H1 (cell line): ENCODE data around the gene NAPA. TPM values are rescaled to one million over a fixed set of nuclear protein-coding genes. Genes with fewer than 3 reads are reported as not detected.

Source experiments
- BACH1 ChIP-seq: IDR thresholded peaks from 2 replicates; pipeline ENCODE4 v1.6.1; 2012; ENCODE audit warnings: low read length, improper control_type of control experiment
- CEBPB ChIP-seq: IDR thresholded peaks from 2 replicates; pipeline ENCODE4 v1.6.1; 2012; ENCODE audit warnings: low read depth, low read length
- CHD2 ChIP-seq: IDR thresholded peaks from 2 replicates; pipeline ENCODE4 v1.6.1; 2012; ENCODE audit warnings: low read length, improper control_type of control experiment
- EZH2 ChIP-seq: fragments of 200-600 bp; sonication (generic); IDR thresholded peaks from 2 replicates; pipeline ENCODE4 v1.7.1; 2012; ENCODE audit warnings: low read depth, mild to moderate bottlenecking, moderate library complexity, low read length, inconsistent platforms; ENCODE audit not compliant: severe bottlenecking
- KDM4A ChIP-seq: IDR thresholded peaks from one replicate; pipeline ENCODE4 v1.7.1; 2012; ENCODE audit warnings: low read depth, mild to moderate bottlenecking, moderate library complexity, low read length, inconsistent platforms; ENCODE audit not compliant: severe bottlenecking
- POLR2AphosphoS5 ChIP-seq: IDR thresholded peaks from 2 replicates; pipeline ENCODE4 v1.6.1; 2011; ENCODE audit warnings: low read depth, low read length
- RAD21 ChIP-seq, 2 experiments: IDR thresholded peaks in 1 of 2; conservative IDR thresholded peaks in 1 of 2; 2 replicates each; pipeline ENCODE4 v1.6.1; 2011; ENCODE audit warnings: low read depth in 2 of 2, low read length in 2 of 2, improper control_type of control experiment in 1 of 2, inconsistent platforms in 1 of 2, mild to moderate bottlenecking in 1 of 2, moderate library complexity in 1 of 2
- ZNF274 ChIP-seq: IDR thresholded peaks from 2 replicates; pipeline ENCODE4 v1.7.0; 2012; ENCODE audit warnings: low read length, borderline replicate concordance; ENCODE audit errors: extremely low read depth
- polyA plus RNA-seq, 7 experiments: library from polyadenylated mRNA; depleted of rRNA in 3 of 7; stranded (reverse) in 5 of 7; unstranded in 2 of 7; fragments of >200 nt in 5 of 7; fragments of 200-250 nt in 2 of 7; gene quantifications; 1 replicate in 5 of 7; 2 replicates in 1 of 7; 4 replicates in 1 of 7; pipeline versions ENCODE4 v1.2.1 to v1.2.3, GENCODE V29; 2011 to 2013; ENCODE audit warnings: missing spikeins in 2 of 7, mixed read lengths in 2 of 7
- total RNA-seq: library from RNA; stranded (reverse); fragmentation: NEBNext Ultra II Directional; extraction: Animal tissue kit (Norgen Biotek cat#: 25700); gene quantifications from 2 replicates; pipeline ENCODE4 v1.2.1, GENCODE V29; 2021
- TF ChIP-seq, protein P1 (sequence below): fragments of 300-600 bp; sonication (generic); IDR thresholded peaks from 2 replicates; pipeline ENCODE4 v1.7.1; 2012; ENCODE audit warnings: low read length, moderate library complexity, mild to moderate bottlenecking, inconsistent platforms; ENCODE audit not compliant: insufficient replicate concordance
- TF ChIP-seq, protein P2 (sequence below): IDR thresholded peaks from 2 replicates; pipeline ENCODE4 v1.6.1; 2012; ENCODE audit warnings: inconsistent platforms

The NAPA gene
- total and polyA plus RNA-seq, 2 of the 8 experiments (the other 6 are each of a cell fraction or from before 2014, with no cell fraction given): 58.5 to 78.2 TPM

DNA sequence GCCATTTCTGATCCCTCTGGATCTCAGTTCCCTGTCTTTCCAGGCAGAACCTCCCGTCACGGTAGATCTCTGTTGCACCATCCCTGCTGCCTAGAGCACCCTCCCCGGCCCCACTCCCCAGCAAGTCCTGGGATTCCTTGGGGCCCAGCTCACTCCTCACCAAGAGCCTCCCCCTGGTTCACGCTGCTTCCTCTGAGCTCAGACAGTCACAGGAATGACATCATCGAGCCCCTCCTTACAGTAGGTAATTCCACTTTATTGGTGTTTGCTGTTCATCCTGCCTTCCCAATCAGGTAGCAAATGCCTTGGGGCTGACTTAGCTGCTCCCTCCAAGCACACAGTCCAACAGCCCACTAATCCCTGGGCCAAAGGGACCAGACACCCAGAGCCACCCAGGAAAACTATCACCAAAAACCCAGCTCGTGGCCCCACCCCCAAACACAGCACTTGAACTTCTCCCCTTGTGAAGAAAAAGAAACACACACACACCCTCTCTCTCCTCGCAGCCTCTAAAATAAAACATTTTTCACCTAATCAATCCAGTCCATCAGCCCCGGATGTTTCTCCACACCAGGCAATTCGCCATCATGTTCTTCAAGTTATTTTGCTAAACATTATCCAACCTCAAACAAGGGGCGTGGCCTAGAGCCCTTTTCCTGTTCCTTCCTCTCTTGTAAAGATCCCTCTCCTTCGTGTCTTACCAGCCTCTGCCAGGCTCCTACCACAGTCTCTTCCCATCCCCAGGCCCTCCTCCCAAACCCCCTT lies 2.5 kb downstream of the NAPA start (continued):
- TF ChIP-seq, protein P1, sequence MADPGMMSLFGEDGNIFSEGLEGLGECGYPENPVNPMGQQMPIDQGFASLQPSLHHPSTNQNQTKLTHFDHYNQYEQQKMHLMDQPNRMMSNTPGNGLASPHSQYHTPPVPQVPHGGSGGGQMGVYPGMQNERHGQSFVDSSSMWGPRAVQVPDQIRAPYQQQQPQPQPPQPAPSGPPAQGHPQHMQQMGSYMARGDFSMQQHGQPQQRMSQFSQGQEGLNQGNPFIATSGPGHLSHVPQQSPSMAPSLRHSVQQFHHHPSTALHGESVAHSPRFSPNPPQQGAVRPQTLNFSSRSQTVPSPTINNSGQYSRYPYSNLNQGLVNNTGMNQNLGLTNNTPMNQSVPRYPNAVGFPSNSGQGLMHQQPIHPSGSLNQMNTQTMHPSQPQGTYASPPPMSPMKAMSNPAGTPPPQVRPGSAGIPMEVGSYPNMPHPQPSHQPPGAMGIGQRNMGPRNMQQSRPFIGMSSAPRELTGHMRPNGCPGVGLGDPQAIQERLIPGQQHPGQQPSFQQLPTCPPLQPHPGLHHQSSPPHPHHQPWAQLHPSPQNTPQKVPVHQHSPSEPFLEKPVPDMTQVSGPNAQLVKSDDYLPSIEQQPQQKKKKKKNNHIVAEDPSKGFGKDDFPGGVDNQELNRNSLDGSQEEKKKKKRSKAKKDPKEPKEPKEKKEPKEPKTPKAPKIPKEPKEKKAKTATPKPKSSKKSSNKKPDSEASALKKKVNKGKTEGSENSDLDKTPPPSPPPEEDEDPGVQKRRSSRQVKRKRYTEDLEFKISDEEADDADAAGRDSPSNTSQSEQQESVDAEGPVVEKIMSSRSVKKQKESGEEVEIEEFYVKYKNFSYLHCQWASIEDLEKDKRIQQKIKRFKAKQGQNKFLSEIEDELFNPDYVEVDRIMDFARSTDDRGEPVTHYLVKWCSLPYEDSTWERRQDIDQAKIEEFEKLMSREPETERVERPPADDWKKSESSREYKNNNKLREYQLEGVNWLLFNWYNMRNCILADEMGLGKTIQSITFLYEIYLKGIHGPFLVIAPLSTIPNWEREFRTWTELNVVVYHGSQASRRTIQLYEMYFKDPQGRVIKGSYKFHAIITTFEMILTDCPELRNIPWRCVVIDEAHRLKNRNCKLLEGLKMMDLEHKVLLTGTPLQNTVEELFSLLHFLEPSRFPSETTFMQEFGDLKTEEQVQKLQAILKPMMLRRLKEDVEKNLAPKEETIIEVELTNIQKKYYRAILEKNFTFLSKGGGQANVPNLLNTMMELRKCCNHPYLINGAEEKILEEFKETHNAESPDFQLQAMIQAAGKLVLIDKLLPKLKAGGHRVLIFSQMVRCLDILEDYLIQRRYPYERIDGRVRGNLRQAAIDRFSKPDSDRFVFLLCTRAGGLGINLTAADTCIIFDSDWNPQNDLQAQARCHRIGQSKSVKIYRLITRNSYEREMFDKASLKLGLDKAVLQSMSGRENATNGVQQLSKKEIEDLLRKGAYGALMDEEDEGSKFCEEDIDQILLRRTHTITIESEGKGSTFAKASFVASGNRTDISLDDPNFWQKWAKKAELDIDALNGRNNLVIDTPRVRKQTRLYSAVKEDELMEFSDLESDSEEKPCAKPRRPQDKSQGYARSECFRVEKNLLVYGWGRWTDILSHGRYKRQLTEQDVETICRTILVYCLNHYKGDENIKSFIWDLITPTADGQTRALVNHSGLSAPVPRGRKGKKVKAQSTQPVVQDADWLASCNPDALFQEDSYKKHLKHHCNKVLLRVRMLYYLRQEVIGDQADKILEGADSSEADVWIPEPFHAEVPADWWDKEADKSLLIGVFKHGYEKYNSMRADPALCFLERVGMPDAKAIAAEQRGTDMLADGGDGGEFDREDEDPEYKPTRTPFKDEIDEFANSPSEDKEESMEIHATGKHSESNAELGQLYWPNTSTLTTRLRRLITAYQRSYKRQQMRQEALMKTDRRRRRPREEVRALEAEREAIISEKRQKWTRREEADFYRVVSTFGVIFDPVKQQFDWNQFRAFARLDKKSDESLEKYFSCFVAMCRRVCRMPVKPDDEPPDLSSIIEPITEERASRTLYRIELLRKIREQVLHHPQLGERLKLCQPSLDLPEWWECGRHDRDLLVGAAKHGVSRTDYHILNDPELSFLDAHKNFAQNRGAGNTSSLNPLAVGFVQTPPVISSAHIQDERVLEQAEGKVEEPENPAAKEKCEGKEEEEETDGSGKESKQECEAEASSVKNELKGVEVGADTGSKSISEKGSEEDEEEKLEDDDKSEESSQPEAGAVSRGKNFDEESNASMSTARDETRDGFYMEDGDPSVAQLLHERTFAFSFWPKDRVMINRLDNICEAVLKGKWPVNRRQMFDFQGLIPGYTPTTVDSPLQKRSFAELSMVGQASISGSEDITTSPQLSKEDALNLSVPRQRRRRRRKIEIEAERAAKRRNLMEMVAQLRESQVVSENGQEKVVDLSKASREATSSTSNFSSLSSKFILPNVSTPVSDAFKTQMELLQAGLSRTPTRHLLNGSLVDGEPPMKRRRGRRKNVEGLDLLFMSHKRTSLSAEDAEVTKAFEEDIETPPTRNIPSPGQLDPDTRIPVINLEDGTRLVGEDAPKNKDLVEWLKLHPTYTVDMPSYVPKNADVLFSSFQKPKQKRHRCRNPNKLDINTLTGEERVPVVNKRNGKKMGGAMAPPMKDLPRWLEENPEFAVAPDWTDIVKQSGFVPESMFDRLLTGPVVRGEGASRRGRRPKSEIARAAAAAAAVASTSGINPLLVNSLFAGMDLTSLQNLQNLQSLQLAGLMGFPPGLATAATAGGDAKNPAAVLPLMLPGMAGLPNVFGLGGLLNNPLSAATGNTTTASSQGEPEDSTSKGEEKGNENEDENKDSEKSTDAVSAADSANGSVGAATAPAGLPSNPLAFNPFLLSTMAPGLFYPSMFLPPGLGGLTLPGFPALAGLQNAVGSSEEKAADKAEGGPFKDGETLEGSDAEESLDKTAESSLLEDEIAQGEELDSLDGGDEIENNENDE: no peak
- TF ChIP-seq BACH1 (no peak), KDM4A (no peak), CHD2 (no peak), RAD21 (IDR thresholded peaks at IDR 0.05 in 1 of 2, conservative IDR thresholded peaks at IDR 0.05 in 1 of 2; ENCODE audit: low read depth in 2 of 2, low read length in 2 of 2) (no peak), POLR2AphosphoS5 (no peak), ZNF274 (no peak), CEBPB (no peak), EZH2 (no peak)
- TF ChIP-seq, protein P2, sequence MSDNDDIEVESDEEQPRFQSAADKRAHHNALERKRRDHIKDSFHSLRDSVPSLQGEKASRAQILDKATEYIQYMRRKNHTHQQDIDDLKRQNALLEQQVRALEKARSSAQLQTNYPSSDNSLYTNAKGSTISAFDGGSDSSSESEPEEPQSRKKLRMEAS: no peak
